ENCODE results near the gene TRAPPC3.
"Not testable (repeated sequence)": the region's sequence is repeated elsewhere in the genome, so short reads cannot be mapped to it uniquely, and the experiment has no call there.

TRAPPC3 gene

GRCh38 chr1:36149237-36149972, at the start of gene TRAPPC3:
Gene TRAPPC3 (minus strand): TSS chr1:36149486. CDS start chr1:36149378, 108 bp downstream.
- DNase-seq (ENCODE audit: low read depth) = peak; percentile 99
- peak within 1 kb of the TSS; percentile 71 for H3K4me3 ChIP-seq (ENCODE audit: low read depth, low read length)
- TF ChIP-seq CTCF (IDR thresholded peaks at IDR 0.05; ENCODE audit: low read depth, low read length, missing control alignments) = peak; percentile 97
- in situ Hi-C loops (cut with HindIII; ENCODE audit: low sequenced_read_pairs) = no loop called here

- no peak for DNase-seq (ENCODE audit: low read depth)
- in situ Hi-C loops (cut with HindIII; ENCODE audit: low sequenced_read_pairs) = no loop called here
Observed at GRCh38 chr1:36198641-36199040, 49.4 kb upstream of the TRAPPC3 start.

GRCh38 chr1:36196805-36197204, 47.5 kb upstream of the TRAPPC3 start:
- H3K4me3 ChIP-seq (ENCODE audit: low read depth, low read length); in situ Hi-C loops (cut with HindIII; ENCODE audit: low sequenced_read_pairs); DNase-seq (ENCODE audit: low read depth): not testable (repeated sequence)

More at GRCh38 chr1:36198641-36199040, 49.4 kb upstream of the TRAPPC3 start:
- TF ChIP-seq CTCF (IDR thresholded peaks at IDR 0.05; ENCODE audit: low read depth, low read length, missing control alignments) = no peak
- no peak overlapping the region for H3K4me3 ChIP-seq (ENCODE audit: low read depth, low read length)

- in situ Hi-C loops (cut with HindIII; ENCODE audit: low sequenced_read_pairs) = no loop called here
- no peak overlapping the region for H3K4me3 ChIP-seq (ENCODE audit: low read depth, low read length)
- peak; percentile 88 for TF ChIP-seq CTCF (IDR thresholded peaks at IDR 0.05; ENCODE audit: low read depth, low read length, missing control alignments)
- DNase-seq (ENCODE audit: low read depth) = peak; percentile 76
Observed at GRCh38 chr1:36187800-36188593, 38.7 kb upstream of the TRAPPC3 start.

GRCh38 chr1:36183309-36183856, 34.1 kb upstream of the TRAPPC3 start:
- no peak for DNase-seq (ENCODE audit: low read depth)
- H3K4me3 ChIP-seq (ENCODE audit: low read depth, low read length) = no peak overlapping the region
- TF ChIP-seq CTCF (IDR thresholded peaks at IDR 0.05; ENCODE audit: low read depth, low read length, missing control alignments) = no peak
- in situ Hi-C loops (cut with HindIII; ENCODE audit: low sequenced_read_pairs) = no loop called here

GRCh38 chr1:36182734-36183133, 33.4 kb upstream of the TRAPPC3 start:
- no peak for DNase-seq (ENCODE audit: low read depth)
- no peak for TF ChIP-seq CTCF (IDR thresholded peaks at IDR 0.05; ENCODE audit: low read depth, low read length, missing control alignments)
- in situ Hi-C loops (cut with HindIII; ENCODE audit: low sequenced_read_pairs) = no loop called here
- H3K4me3 ChIP-seq (ENCODE audit: low read depth, low read length) = no peak overlapping the region
